ENCODE measurements around the gene HOXD3. TPM values are rescaled to one million over a fixed set of nuclear protein-coding genes. Genes with fewer than 3 reads are reported as not detected.
A peak's percentile ranks its signal among the peaks of the same experiment; 100 is the strongest.

HOXD3 gene
- not detected for total RNA-seq

- no peak for ATAC-seq
- Mint-ChIP-seq H3K9me3 (no peaks in the 10 kb centered on the region), H3K27ac (no peak within 1 kb of the TSS), H3K36me3 (peaks cover 6 to 24% of the 10 kb centered on the region in 2 donors)
- no peak for DNase-seq (ENCODE audit: low spot score in 2 of 2)
Observed at GRCh38 chr2:176156807-176157498, at the start of gene HOXD3. Gene HOXD3 (plus strand): TSS chr2:176157307. CDS start chr2:176169115, 11,808 bp downstream.

GRCh38 chr2:176107731-176108181 is 49.4 kb upstream of the HOXD3 start:
- Mint-ChIP-seq H3K9me3 (peaks cover 0 to 6% of the 10 kb centered on the region in 2 donors), H3K36me3 (peaks cover 12 to 33% of the 10 kb centered on the region in 2 donors), H3K27ac (no peak overlapping the region)
- DNase-seq (ENCODE audit: low spot score in 2 of 2) (no peak), ATAC-seq (no peak)

- ATAC-seq (no peak), DNase-seq (ENCODE audit: low spot score in 2 of 2) (no peak)
- Mint-ChIP-seq H3K9me3 (peaks cover 0 to 6% of the 10 kb centered on the region in 2 donors), H3K27ac (peak overlapping the region in 1 of 2 donors; percentile 85), H3K36me3 (peaks cover 17 to 36% of the 10 kb centered on the region in 2 donors)
Observed at GRCh38 chr2:176109192-176109901, 47.8 kb upstream of the HOXD3 start.

- H3K9me3 Mint-ChIP-seq, result peaks cover 0 to 6% of the 10 kb centered on the region in 2 donors
- H3K27ac Mint-ChIP-seq, result peak overlapping the region in 1 of 2 donors; percentile 85
- ATAC-seq, result no peak
- H3K36me3 Mint-ChIP-seq, result peaks cover 17 to 35% of the 10 kb centered on the region in 2 donors
- DNase-seq (ENCODE audit: low spot score in 2 of 2), result no peak
Observed at GRCh38 chr2:176109946-176110345, 47.2 kb upstream of the HOXD3 start.

GRCh38 chr2:176110415-176111308 is 46.4 kb upstream of the HOXD3 start:
- ATAC-seq (no peak), DNase-seq (ENCODE audit: low spot score in 2 of 2) (no peak)
- Mint-ChIP-seq H3K36me3 (peaks cover 17 to 27% of the 10 kb centered on the region in 2 donors), H3K27ac (peak overlapping the region in 1 of 2 donors; percentile 87), H3K9me3 (peaks cover 0 to 6% of the 10 kb centered on the region in 2 donors)

GRCh38 chr2:176111309-176111663 is 45.8 kb upstream of the HOXD3 start:
- ATAC-seq, result no peak
- no peak for DNase-seq (ENCODE audit: low spot score in 2 of 2)
- Mint-ChIP-seq H3K36me3 (peaks cover 17 to 25% of the 10 kb centered on the region in 2 donors), H3K27ac (peak overlapping the region in 1 of 2 donors; percentile 87), H3K9me3 (peaks cover 0 to 6% of the 10 kb centered on the region in 2 donors)

GRCh38 chr2:176111846-176112374 is 45.2 kb upstream of the HOXD3 start:
- Mint-ChIP-seq H3K36me3 (peaks cover 23 to 31% of the 10 kb centered on the region in 2 donors), H3K9me3 (peaks cover 2 to 6% of the 10 kb centered on the region in 2 donors), H3K27ac (no peak overlapping the region)
- ATAC-seq (no peak), DNase-seq (ENCODE audit: low spot score in 2 of 2) (no peak)

GRCh38 chr2:176112375-176113302 is 44.5 kb upstream of the HOXD3 start:
- H3K27ac Mint-ChIP-seq, result no peak overlapping the region
- H3K9me3 Mint-ChIP-seq, result peaks cover 4 to 6% of the 10 kb centered on the region in 2 donors

GRCh38 chr2:176114120-176114929 is 42.8 kb upstream of the HOXD3 start:
- Mint-ChIP-seq H3K27ac (no peak overlapping the region), H3K36me3 (peaks cover 34 to 47% of the 10 kb centered on the region in 2 donors), H3K9me3 (peaks cover 5 to 11% of the 10 kb centered on the region in 2 donors)
- DNase-seq (ENCODE audit: low spot score in 2 of 2), result no peak
- no peak for ATAC-seq

More at GRCh38 chr2:176112375-176113302, 44.5 kb upstream of the HOXD3 start:
- no peak for ATAC-seq
- peaks cover 28 to 37% of the 10 kb centered on the region in 2 donors for H3K36me3 Mint-ChIP-seq
- DNase-seq (ENCODE audit: low spot score in 2 of 2), result no peak

GRCh38 chr2:176114930-176115625 is 42.0 kb upstream of the HOXD3 start:
- peaks cover 30 to 45% of the 10 kb centered on the region in 2 donors for H3K36me3 Mint-ChIP-seq
- H3K27ac Mint-ChIP-seq, result no peak overlapping the region
- DNase-seq (ENCODE audit: low spot score in 2 of 2) (no peak), ATAC-seq (no peak)
- peaks cover 0 to 11% of the 10 kb centered on the region in 2 donors for H3K9me3 Mint-ChIP-seq

GRCh38 chr2:176115883-176116813 is 41.0 kb upstream of the HOXD3 start, which contains the start of gene HOXD10:
Gene HOXD10 (plus strand): TSS chr2:176116778. CDS start chr2:176116834, 56 bp downstream.
- DNase-seq (ENCODE audit: low spot score in 2 of 2) (no peak), ATAC-seq (no peak)
- Mint-ChIP-seq H3K27ac (no peak within 1 kb of the TSS), H3K36me3 (peaks cover 30 to 50% of the 10 kb centered on the region in 2 donors), H3K9me3 (peaks cover 0 to 11% of the 10 kb centered on the region in 2 donors)

GRCh38 chr2:176117162-176117822 is 39.8 kb upstream of the HOXD3 start:
- H3K36me3 Mint-ChIP-seq, result peaks cover 30 to 54% of the 10 kb centered on the region in 2 donors
- no peak overlapping the region for H3K27ac Mint-ChIP-seq
- DNase-seq (ENCODE audit: low spot score in 2 of 2) (no peak), ATAC-seq (no peak)
- peaks cover 0 to 11% of the 10 kb centered on the region in 2 donors for H3K9me3 Mint-ChIP-seq
